Esophagus muscularis mucosa (tissue), 4 donors: ENCODE results near the gene DDX53.

Experiments
- CTCF ChIP-seq, 3 experiments: fragments of 200-600 bp in 2 of 3; fragments of 450-650 bp in 1 of 3; sonication (generic) in 2 of 3; IDR thresholded peaks; one replicate each; pipeline ENCODE4 v1.5.1; 2017 to 2019; ENCODE audit warnings: antibody characterized with exemption in 3 of 3, mild to moderate bottlenecking in 2 of 3, moderate library complexity in 1 of 3
- EP300 ChIP-seq: sonication (generic); formaldehyde crosslinking; IDR thresholded peaks from one replicate; pipeline ENCODE4 v1.6.1; 2017; ENCODE audit warnings: antibody characterized with exemption
- POLR2A ChIP-seq: fragments of 450-650 bp; IDR thresholded peaks from one replicate; pipeline ENCODE4 v1.6.1; 2017; ENCODE audit warnings: antibody characterized with exemption, moderate library complexity, mild to moderate bottlenecking, low read depth
- POLR2AphosphoS5 ChIP-seq, 2 donors: sonication (generic); formaldehyde crosslinking; IDR thresholded peaks; one replicate each; pipeline ENCODE4 v1.6.1; 2017; ENCODE audit warnings: antibody characterized with exemption in 2 of 2

- TF ChIP-seq EP300 (no peak), CTCF (IDR thresholded peaks at IDR 0.05) (no peak), POLR2AphosphoS5 (IDR thresholded peaks at IDR 0.05) (no peak), POLR2A (no peak)
These were observed 31.3 kb upstream of the DDX53 start for GRCh38 chrX:22968494-22968893.
